GM18520 (cell line): Measurements from ENCODE around the gene BACE2.

Experiments
- ATAC-seq: cut with Tn5 transposase; IDR thresholded peaks from one replicate; pipeline ENCODE4 v1.9.1; 2021; ENCODE audit not compliant: unreplicated experiment

The BACE2 gene

GRCh38 chr21:41211060-41211805 lies 43.3 kb downstream of the BACE2 start:
- ATAC-seq = no peak

- ATAC-seq = no peak
These were observed 45.1 kb downstream of the BACE2 start for GRCh38 chr21:41213021-41213420.

GRCh38 chr21:41215856-41216408 lies 48.0 kb downstream of the BACE2 start:
- no peak for ATAC-seq

- ATAC-seq = no peak
These were observed 48.5 kb downstream of the BACE2 start for GRCh38 chr21:41216486-41216885.

- no peak for ATAC-seq
These were observed 49.9 kb downstream of the BACE2 start for GRCh38 chr21:41217671-41218385.

GRCh38 chr21:41219498-41220207 lies 51.7 kb downstream of the BACE2 start:
- no peak for ATAC-seq

GRCh38 chr21:41220208-41220733 lies 52.3 kb downstream of the BACE2 start:
- ATAC-seq = no peak

- ATAC-seq = no peak
These were observed 54.5 kb downstream of the BACE2 start for GRCh38 chr21:41222247-41223068.

GRCh38 chr21:41226853-41227252 lies 58.9 kb downstream of the BACE2 start:
- no peak for ATAC-seq

- no peak for ATAC-seq
These were observed 59.5 kb downstream of the BACE2 start for GRCh38 chr21:41227357-41228005.

GRCh38 chr21:41228006-41228370 lies 60.0 kb downstream of the BACE2 start:
- ATAC-seq = no peak

- ATAC-seq = no peak
These were observed 60.5 kb downstream of the BACE2 start for GRCh38 chr21:41228492-41228891.

GRCh38 chr21:41228958-41229357 lies 61.0 kb downstream of the BACE2 start:
- no peak for ATAC-seq

- ATAC-seq = peak; percentile 35
These were observed 61.7 kb downstream of the BACE2 start for GRCh38 chr21:41229509-41230248.

- no peak for ATAC-seq
These were observed 62.5 kb downstream of the BACE2 start for GRCh38 chr21:41230497-41230896.

GRCh38 chr21:41231060-41231459 lies 63.1 kb downstream of the BACE2 start:
- no peak for ATAC-seq

GRCh38 chr21:41232013-41232412 lies 64.1 kb downstream of the BACE2 start:
- no peak for ATAC-seq

GRCh38 chr21:41233916-41234315 lies 66.0 kb downstream of the BACE2 start:
- no peak for ATAC-seq

- no peak for ATAC-seq
These were observed 66.6 kb downstream of the BACE2 start for GRCh38 chr21:41234569-41234968.
